ENCODE measurements around the gene IL17C. TPM values are rescaled to one million over a fixed set of nuclear protein-coding genes. Genes with fewer than 3 reads are reported as not detected.

IL17C gene
- total and polyA plus RNA-seq, 2 experiments from 2014 or later, result not detected

DNA sequence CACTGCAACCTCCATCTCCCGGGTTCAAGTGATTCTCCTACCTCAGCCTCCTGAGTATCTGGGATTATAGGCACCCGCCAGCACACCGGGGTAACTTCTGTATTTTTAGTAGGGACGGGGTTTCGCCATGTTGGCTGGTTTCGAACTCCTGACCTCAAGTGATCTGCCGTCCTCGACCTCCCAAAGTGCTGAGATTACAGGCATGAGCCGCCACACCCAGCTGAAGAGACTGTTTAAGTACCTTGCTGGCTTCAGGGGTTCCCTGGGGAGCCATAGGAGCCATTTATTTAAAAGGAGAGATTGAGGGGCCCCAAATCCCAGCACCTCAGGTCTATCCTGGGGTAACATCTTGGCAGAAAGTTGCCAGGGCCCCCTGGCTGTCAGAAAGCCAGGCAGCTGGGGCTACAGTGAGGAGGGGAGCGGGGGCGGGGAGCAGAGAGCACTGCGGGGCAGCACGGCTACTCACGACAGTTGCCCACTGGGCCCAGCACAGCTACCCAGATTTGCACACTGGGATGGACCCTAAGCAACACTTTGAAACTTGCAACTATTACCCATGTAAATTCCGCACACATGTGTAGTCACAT lies 46.3 kb downstream of the IL17C start:
- H3K27ac ChIP-seq, result no peak overlapping the region
- peaks cover 10% of the 10 kb centered on the region for H3K27me3 ChIP-seq
- TF ChIP-seq, protein P1, sequence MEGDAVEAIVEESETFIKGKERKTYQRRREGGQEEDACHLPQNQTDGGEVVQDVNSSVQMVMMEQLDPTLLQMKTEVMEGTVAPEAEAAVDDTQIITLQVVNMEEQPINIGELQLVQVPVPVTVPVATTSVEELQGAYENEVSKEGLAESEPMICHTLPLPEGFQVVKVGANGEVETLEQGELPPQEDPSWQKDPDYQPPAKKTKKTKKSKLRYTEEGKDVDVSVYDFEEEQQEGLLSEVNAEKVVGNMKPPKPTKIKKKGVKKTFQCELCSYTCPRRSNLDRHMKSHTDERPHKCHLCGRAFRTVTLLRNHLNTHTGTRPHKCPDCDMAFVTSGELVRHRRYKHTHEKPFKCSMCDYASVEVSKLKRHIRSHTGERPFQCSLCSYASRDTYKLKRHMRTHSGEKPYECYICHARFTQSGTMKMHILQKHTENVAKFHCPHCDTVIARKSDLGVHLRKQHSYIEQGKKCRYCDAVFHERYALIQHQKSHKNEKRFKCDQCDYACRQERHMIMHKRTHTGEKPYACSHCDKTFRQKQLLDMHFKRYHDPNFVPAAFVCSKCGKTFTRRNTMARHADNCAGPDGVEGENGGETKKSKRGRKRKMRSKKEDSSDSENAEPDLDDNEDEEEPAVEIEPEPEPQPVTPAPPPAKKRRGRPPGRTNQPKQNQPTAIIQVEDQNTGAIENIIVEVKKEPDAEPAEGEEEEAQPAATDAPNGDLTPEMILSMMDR (IDR thresholded peaks at IDR 0.05; ENCODE audit: low read depth, low read length), result no peak
- H3K4me1 ChIP-seq (ENCODE audit: low read depth), result peaks cover 13% of the 10 kb centered on the region
- no peaks in the 10 kb centered on the region for H3K9me3 ChIP-seq (ENCODE audit: low read depth)
- no peaks in the 10 kb centered on the region for H3K36me3 ChIP-seq
- no peak for DNase-seq (ENCODE audit: low read depth in 1 of 2, low spot score in 1 of 2)
- H3K4me3 ChIP-seq, result no peak overlapping the region

DNA sequence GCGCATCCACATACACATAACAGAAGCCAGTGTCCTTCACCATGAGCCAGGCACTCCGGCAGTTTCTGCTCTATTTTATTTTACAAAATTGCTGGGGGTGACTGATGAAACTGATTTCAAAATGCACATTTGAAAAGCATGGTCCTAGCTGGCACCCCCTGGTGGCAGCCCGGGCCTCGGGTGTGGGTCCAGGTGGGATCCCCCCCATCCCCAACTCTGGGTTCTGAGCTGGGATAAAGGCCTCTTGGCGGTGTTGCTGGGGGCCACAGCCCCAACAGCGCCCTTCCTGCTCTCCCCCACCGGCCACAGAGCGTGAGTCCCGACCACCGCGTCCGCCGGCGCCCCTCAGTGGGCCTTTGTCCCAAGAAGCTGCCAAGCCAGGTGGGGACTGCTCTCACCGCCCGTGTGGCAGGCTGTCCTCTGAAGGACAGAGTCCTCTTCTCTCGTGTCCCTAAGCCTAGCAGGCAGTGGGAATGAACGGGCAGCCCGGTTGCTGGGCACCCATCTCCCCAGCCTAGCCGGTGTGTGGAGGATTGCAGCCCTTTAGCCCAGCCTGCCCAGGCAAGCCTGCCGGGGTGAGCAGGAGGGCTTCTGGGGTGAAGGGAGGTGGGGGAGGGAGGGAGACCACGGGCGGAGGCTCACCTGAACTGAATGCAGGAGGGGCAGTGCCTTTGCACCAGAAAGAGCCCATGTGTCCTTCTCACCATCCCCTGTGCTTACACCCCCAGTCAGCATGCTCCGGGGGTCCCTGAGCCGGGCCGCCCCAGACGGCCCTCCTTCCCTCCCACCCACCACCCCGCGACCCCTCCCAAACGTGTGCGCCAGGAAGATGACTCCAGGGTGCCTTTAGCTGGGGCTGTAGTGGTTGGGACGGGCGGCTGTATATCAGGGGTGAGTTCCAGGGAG lies 47.0 kb downstream of the IL17C start:
- DNase-seq (ENCODE audit: low read depth in 1 of 2, low spot score in 1 of 2), result peak in 1 of 2 donors; percentile 58
- Histone ChIP-seq H3K4me1 (ENCODE audit: low read depth) (peaks cover 13% of the 10 kb centered on the region), H3K36me3 (no peaks in the 10 kb centered on the region), H3K27me3 (peaks cover 10% of the 10 kb centered on the region), H3K9me3 (ENCODE audit: low read depth) (no peaks in the 10 kb centered on the region), H3K4me3 (peak overlapping the region; percentile 34), H3K27ac (no peak overlapping the region)
- TF ChIP-seq, protein P1 (IDR thresholded peaks at IDR 0.05; ENCODE audit: low read depth, low read length), result peak; percentile 88

DNA sequence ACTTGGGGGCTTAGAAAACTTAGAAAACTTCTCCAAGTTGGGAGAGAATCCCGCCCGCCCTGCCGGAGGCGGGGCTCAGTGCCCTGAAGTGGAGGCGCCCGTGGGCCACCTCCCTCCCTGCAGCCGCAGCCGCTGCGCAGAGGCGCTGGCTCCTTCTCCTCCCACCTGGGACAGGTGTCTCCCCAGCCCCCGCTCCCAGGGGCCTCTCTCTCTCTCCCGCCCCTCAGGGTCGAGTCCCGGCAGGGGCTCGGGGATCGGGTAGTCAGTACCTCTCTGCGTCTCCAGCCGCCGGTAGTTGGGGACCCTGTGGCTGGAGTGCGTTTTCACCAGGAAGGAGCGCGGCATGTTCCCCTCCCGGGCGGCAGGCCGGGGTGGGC lies 47.7 kb downstream of the IL17C start:
- TF ChIP-seq, protein P1 (IDR thresholded peaks at IDR 0.05; ENCODE audit: low read depth, low read length), result no peak
- Histone ChIP-seq H3K4me1 (ENCODE audit: low read depth) (peaks cover 13% of the 10 kb centered on the region), H3K27ac (no peak overlapping the region), H3K9me3 (ENCODE audit: low read depth) (no peaks in the 10 kb centered on the region), H3K36me3 (no peaks in the 10 kb centered on the region), H3K27me3 (peaks cover 10% of the 10 kb centered on the region), H3K4me3 (peak overlapping the region; percentile 34)
- no peak for DNase-seq (ENCODE audit: low read depth in 1 of 2, low spot score in 1 of 2)

DNA sequence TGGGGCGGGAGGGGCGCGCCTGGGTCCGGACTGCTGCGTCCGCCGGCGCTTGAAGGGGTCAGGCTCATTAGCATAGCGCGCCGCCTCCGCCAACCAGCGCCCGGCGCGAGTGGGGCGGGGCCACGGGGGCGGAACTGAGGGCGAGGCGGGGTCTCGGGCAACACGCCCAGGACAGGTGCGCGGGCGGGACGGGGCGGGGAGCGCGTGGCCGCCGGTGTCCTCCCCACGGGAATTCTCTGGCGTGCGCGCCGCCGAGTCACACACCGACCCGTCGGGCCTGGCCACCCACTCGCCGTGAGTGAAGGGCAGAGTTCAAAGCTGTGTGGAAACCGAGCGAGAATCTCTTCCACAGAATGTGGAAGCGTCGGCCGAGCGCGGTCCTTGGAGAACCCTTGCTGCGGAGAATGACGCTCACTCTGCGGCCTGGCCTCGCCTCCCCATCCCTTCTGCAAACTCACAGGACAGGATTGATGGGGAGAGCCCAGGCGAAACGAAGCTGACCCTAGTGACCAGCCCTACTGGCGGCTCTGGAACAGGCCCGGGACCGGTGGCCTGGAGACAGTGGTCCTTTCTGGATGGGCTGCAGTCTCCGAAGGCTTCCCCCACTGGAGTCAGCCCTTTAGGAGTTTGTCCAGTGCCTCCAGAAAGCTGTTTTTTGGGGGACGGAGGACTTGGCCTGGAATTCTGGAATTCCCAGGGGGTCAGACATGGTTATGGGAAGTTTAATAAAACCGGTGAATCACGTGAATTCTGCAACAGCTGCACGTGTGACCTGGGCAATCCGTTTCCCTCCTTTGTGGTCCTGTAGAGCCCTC lies 48.3 kb downstream of the IL17C start, which contains the start of gene SNAI3:
Gene SNAI3 (minus strand): TSS at position 69 of the 815 bp plus-strand sequence. CDS start 101 bp downstream, outside the sequence.
- DNase-seq (ENCODE audit: low read depth in 1 of 2, low spot score in 1 of 2), result peak; percentile 56 to 92
- H3K36me3 ChIP-seq, result no peaks in the 10 kb centered on the region
- H3K4me1 ChIP-seq (ENCODE audit: low read depth), result peaks cover 13% of the 10 kb centered on the region
- H3K4me3 ChIP-seq, result peak within 1 kb of the TSS; percentile 34
- H3K27me3 ChIP-seq, result peaks cover 10% of the 10 kb centered on the region
- no peaks in the 10 kb centered on the region for H3K9me3 ChIP-seq (ENCODE audit: low read depth)
- TF ChIP-seq, protein P1 (IDR thresholded peaks at IDR 0.05; ENCODE audit: low read depth, low read length), result no peak
- H3K27ac ChIP-seq, result peak within 1 kb of the TSS; percentile 6

GRCh38 chr16:88687254-88687576 lies 48.8 kb downstream of the IL17C start:
- no peak for DNase-seq (ENCODE audit: low read depth in 1 of 2, low spot score in 1 of 2)

More at GRCh38 chr16:88687254-88687576, 48.8 kb downstream of the IL17C start:
- peaks cover 13% of the 10 kb centered on the region for H3K4me1 ChIP-seq (ENCODE audit: low read depth)
- peak overlapping the region; percentile 6 for H3K27ac ChIP-seq
- H3K4me3 ChIP-seq, result no peak overlapping the region
- TF ChIP-seq, protein P1 (IDR thresholded peaks at IDR 0.05; ENCODE audit: low read depth, low read length), result no peak
- H3K9me3 ChIP-seq (ENCODE audit: low read depth), result no peaks in the 10 kb centered on the region
- peaks cover 10% of the 10 kb centered on the region for H3K27me3 ChIP-seq
- no peaks in the 10 kb centered on the region for H3K36me3 ChIP-seq

Measured in cardiac muscle cell (in vitro differentiated cells and primary cell).